Transverse colon (tissue), 4 donors: ENCODE measurements around the gene PODN. TPM values are rescaled to one million over a fixed set of nuclear protein-coding genes. Genes with fewer than 3 reads are reported as not detected.

Experiments used
- DNase-seq: peaks from one replicate; pipeline ENCODE4 v3.0.0-alpha.2; 2019
- H3K27ac ChIP-seq, 4 donors: fragments of 200-600 bp; sonication (generic); 2 replicates each; pipeline ENCODE4 v1.5.1; 2016 to 2018; ENCODE audit warnings: inconsistent platforms in 4 of 4
- H3K27me3 ChIP-seq: fragments of 200-600 bp; sonication (generic); 2 replicates; pipeline ENCODE4 v1.5.1; 2017; ENCODE audit warnings: inconsistent platforms
- H3K36me3 ChIP-seq, 4 donors: fragments of 200-600 bp; sonication (generic); 2 replicates each; pipeline ENCODE4 v1.5.1; 2017 to 2019; ENCODE audit warnings: inconsistent platforms in 4 of 4
- H3K4me1 ChIP-seq, 4 donors: fragments of 200-600 bp; sonication (generic); 2 replicates each; pipeline ENCODE4 v1.5.1; 2017 to 2020; ENCODE audit warnings: inconsistent platforms in 4 of 4
- H3K4me3 ChIP-seq, 4 donors: fragments of 200-600 bp; sonication (generic); 1 replicate in 1 of 4; 2 replicates in 3 of 4; pipeline versions ENCODE4 v1.5.1 to v1.6.1; 2017 to 2019; ENCODE audit warnings: inconsistent platforms in 4 of 4
- H3K9me3 ChIP-seq, 2 donors: fragments of 200-600 bp; sonication (generic); 2 replicates each; pipeline ENCODE4 v1.5.1; 2017 to 2019; ENCODE audit warnings: inconsistent platforms in 2 of 2
- CTCF ChIP-seq, 5 experiments: fragments of 200-600 bp in 3 of 5; fragments of 450-650 bp in 2 of 5; sonication (generic) in 3 of 5; IDR thresholded peaks; 1 replicate in 2 of 5; 2 replicates in 3 of 5; pipeline ENCODE4 v1.5.1; 2016 to 2017; ENCODE audit warnings: antibody characterized with exemption in 5 of 5, inconsistent platforms in 3 of 5, mild to moderate bottlenecking in 2 of 5, moderate library complexity in 1 of 5
- EP300 ChIP-seq: sonication (generic); formaldehyde crosslinking; IDR thresholded peaks from one replicate; pipeline ENCODE4 v1.6.1; 2017; ENCODE audit warnings: antibody characterized with exemption, low read depth
- POLR2A ChIP-seq: fragments of 450-650 bp; IDR thresholded peaks from one replicate; pipeline ENCODE4 v1.6.1; 2016; ENCODE audit warnings: antibody characterized with exemption, mild to moderate bottlenecking, moderate library complexity
- POLR2AphosphoS5 ChIP-seq, 3 donors: sonication (generic); formaldehyde crosslinking; IDR thresholded peaks; one replicate each; pipeline ENCODE4 v1.6.1; 2016; ENCODE audit warnings: antibody characterized with exemption in 3 of 3
- WGBS, 2 donors: methylation state at CpG; one replicate each; pipeline ENCODE4 v1.1.5; 2018; ENCODE audit warnings: low coverage in 1 of 2; 5-methylcytosine and 5-hydroxymethylcytosine counted together
- in situ Hi-C, 4 donors: fragments of 200-750 bp; cut with MboI; loops; one replicate each; pipeline versions ENCODE4 v1.15.0 to v1.15.1; 2017; ENCODE audit warnings: low sequenced_read_pairs in 3 of 4, low pct_ligation_motif_present in 1 of 4, low pct_unique_long_range_greater_than_20kb in 1 of 4
- intact Hi-C: fragments of 100-400 bp; cut with DNase I; formaldehyde crosslinking; loops from one replicate; pipeline ENCODE4 v1.15.1; 2023; ENCODE audit warnings: low total_unique reads
- total RNA-seq, 4 donors: library from RNA; depleted of rRNA; stranded (reverse); fragments of >200 nt; gene quantifications; one replicate each; pipeline ENCODE4 v1.1.0, GENCODE V29; 2016

PODN gene
- 10 to 100 TPM; 29.4 to 43.6 (median 35.6) TPM for total RNA-seq

GRCh38 chr1:53061859-53062707 lies at the start of gene PODN:
Gene PODN (plus strand): TSS chr1:53062213. CDS start chr1:53069856, 7,643 bp downstream.
- Histone ChIP-seq H3K4me3 (peak within 1 kb of the TSS; percentile 49 to 65 (median 58)), H3K27me3 (peaks cover 41% of the 10 kb centered on the region), H3K4me1 (peaks cover 3 to 19% (median 12%) of the 10 kb centered on the region in 4 donors), H3K36me3 (no peaks in the 10 kb centered on the region), H3K9me3 (no peaks in the 10 kb centered on the region), H3K27ac (peak within 1 kb of the TSS; percentile 60 to 78 (median 70))
- TF ChIP-seq EP300 (no peak), POLR2A (no peak), CTCF (IDR thresholded peaks at IDR 0.05) (no peak), POLR2AphosphoS5 (IDR thresholded peaks at IDR 0.05) (no peak)
- WGBS, 2 donors: 5% methylated on average over 25 of the region's 73 CpGs; no CpG with 5 or more reads in 1 of the 2 donors
- no peak for DNase-seq
- intact Hi-C loops: loop anchor here (10.0 kb wide), 1 partner anchor 47 kb away; no protein-coding TSS in a partner anchor
- in situ Hi-C loops: no loop called here

- intact Hi-C loops: loop anchor here (10.0 kb wide), 2 partner anchors 50 to 170 kb away; partner anchors contain the start of gene PODN
These were observed 47.1 kb upstream of the PODN start for GRCh38 chr1:53014791-53015507.

GRCh38 chr1:53015508-53015860 lies 46.5 kb upstream of the PODN start:
- intact Hi-C loops (loop anchor here (10.0 kb wide), 2 partner anchors 49 to 169 kb away; partner anchors contain the start of gene PODN), in situ Hi-C loops (no loop called here)
- no peak for DNase-seq
- Histone ChIP-seq H3K27me3 (no peaks in the 10 kb centered on the region), H3K27ac (peak overlapping the region; percentile 53 to 82 (median 72)), H3K9me3 (no peaks in the 10 kb centered on the region), H3K36me3 (peaks cover 0 to 16% (median 0%) of the 10 kb centered on the region in 4 donors), H3K4me3 (peak overlapping the region; percentile 22 to 83 (median 46)), H3K4me1 (peaks cover 7 to 32% (median 13%) of the 10 kb centered on the region in 4 donors)
- TF ChIP-seq EP300 (no peak), POLR2A (no peak), CTCF (IDR thresholded peaks at IDR 0.05) (no peak), POLR2AphosphoS5 (IDR thresholded peaks at IDR 0.05) (no peak)
- 24 to 33% methylated on average over 3 of the region's 3 CpGs for WGBS, 2 donors

More at GRCh38 chr1:53014791-53015507, 47.1 kb upstream of the PODN start:
- in situ Hi-C loops: no loop called here
- H3K27me3 ChIP-seq: no peaks in the 10 kb centered on the region
- H3K36me3 ChIP-seq: peaks cover 0 to 16% (median 0%) of the 10 kb centered on the region in 4 donors
- H3K4me1 ChIP-seq: peaks cover 7 to 32% (median 13%) of the 10 kb centered on the region in 4 donors
- H3K4me3 ChIP-seq: peak overlapping the region; percentile 22 to 83 (median 46)
- peak; percentile 85 for DNase-seq
- WGBS, 2 donors: 1 to 8% methylated on average over 7 to 9 of the region's 9 CpGs
- no peak for TF ChIP-seq EP300
- peak; percentile 52 for TF ChIP-seq POLR2A
- peak; percentile 52 to 82 (median 66) for TF ChIP-seq POLR2AphosphoS5 (IDR thresholded peaks at IDR 0.05)
- no peak for TF ChIP-seq CTCF (IDR thresholded peaks at IDR 0.05)
- peak overlapping the region; percentile 53 to 82 (median 72) for H3K27ac ChIP-seq
- no peaks in the 10 kb centered on the region for H3K9me3 ChIP-seq

- Histone ChIP-seq H3K4me1 (peaks cover 7 to 32% (median 13%) of the 10 kb centered on the region in 4 donors), H3K36me3 (peaks cover 0 to 16% (median 0%) of the 10 kb centered on the region in 4 donors), H3K9me3 (no peaks in the 10 kb centered on the region), H3K27me3 (no peaks in the 10 kb centered on the region), H3K27ac (no peak overlapping the region), H3K4me3 (no peak overlapping the region)
- TF ChIP-seq CTCF (IDR thresholded peaks at IDR 0.05) (no peak), EP300 (no peak), POLR2A (no peak), POLR2AphosphoS5 (IDR thresholded peaks at IDR 0.05) (no peak)
- in situ Hi-C loops (no loop called here), intact Hi-C loops (loop anchor here (10.0 kb wide), 2 partner anchors 48 to 168 kb away; partner anchors contain the start of gene PODN)
- DNase-seq: no peak
- 83 to 92% methylated on average over 1 of the region's 1 CpG for WGBS, 2 donors
These were observed 45.3 kb upstream of the PODN start for GRCh38 chr1:53016705-53017104.
